RWPE1 (cell line): Measurements from ENCODE around the gene FBP1.

Source experiments
- CTCF ChIA-PET: fragments of 350-600 bp; sonication (Branson Sonifier 250); formaldehyde crosslinking; extraction: SDS; loops from one replicate; lab custom pipeline; 2021; lab: Yijun Ruan, JAX
- POLR2A ChIA-PET: fragments of 400-600 bp; formaldehyde crosslinking; extraction: SDS; loops from one replicate; lab custom pipeline; 2020; ENCODE audit warnings: antibody characterized with exemption; ENCODE audit not compliant: low non-redundant PET; lab: Yijun Ruan, JAX
- DNase-seq: peaks from one replicate; pipeline ENCODE4 v3.0.0; 2012; ENCODE audit warnings: low spot score
- H3K27ac ChIP-seq: fragments of 450-650 bp; 2 replicates; pipeline ENCODE4 v1.5.1; 2017
- TF ChIP-seq, protein P1 (sequence below): fragments of 450-650 bp; conservative IDR thresholded peaks from 2 replicates; pipeline ENCODE4 v1.5.1; 2017; ENCODE audit warnings: low read depth, mild to moderate bottlenecking

FBP1 gene

GRCh38 chr9:94606646-94607422 is 32.5 kb downstream of the FBP1 start:
- ChIA-PET POLR2A (no interaction called here), CTCF (interaction anchor here (0.9 kb wide), 1 partner anchor 52 kb away, joined by 4 read pairs; the partner anchor contains the start of gene PCAT7)
- TF ChIP-seq, protein P1, sequence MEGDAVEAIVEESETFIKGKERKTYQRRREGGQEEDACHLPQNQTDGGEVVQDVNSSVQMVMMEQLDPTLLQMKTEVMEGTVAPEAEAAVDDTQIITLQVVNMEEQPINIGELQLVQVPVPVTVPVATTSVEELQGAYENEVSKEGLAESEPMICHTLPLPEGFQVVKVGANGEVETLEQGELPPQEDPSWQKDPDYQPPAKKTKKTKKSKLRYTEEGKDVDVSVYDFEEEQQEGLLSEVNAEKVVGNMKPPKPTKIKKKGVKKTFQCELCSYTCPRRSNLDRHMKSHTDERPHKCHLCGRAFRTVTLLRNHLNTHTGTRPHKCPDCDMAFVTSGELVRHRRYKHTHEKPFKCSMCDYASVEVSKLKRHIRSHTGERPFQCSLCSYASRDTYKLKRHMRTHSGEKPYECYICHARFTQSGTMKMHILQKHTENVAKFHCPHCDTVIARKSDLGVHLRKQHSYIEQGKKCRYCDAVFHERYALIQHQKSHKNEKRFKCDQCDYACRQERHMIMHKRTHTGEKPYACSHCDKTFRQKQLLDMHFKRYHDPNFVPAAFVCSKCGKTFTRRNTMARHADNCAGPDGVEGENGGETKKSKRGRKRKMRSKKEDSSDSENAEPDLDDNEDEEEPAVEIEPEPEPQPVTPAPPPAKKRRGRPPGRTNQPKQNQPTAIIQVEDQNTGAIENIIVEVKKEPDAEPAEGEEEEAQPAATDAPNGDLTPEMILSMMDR = no peak
- no peak overlapping the region for H3K27ac ChIP-seq
- DNase-seq = no peak

GRCh38 chr9:94603259-94604160 is 35.8 kb downstream of the FBP1 start:
- POLR2A ChIA-PET = no interaction called here
- CTCF ChIA-PET = interaction anchor here (0.6 to 1.2 kb wide), 4 partner anchors 38 to 52 kb away, joined by 3 to 8 read pairs (median 3); partner anchors contain the start of gene PCAT7
- DNase-seq = peak; percentile 96
- TF ChIP-seq, protein P1 = peak; percentile 88
- H3K27ac ChIP-seq = no peak overlapping the region

DNA sequence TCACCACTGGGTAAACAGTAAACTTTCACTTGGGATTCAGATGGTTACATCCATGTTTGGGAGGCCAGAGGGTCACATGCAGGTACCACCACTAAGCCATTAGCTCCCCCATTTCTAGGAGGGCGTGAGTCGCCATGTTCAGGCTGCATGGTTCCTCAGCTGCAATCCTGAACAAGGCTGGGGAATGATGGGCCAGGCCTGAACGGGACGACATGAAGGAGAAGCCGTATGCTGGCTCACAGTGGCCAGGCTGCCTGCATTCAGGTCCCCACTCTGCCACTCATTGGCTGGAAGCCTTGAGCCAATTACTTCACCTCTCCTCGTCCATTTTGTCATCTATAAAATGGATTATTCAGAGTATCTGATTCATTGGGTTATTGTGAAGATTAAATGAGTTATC is 36.7 kb downstream of the FBP1 start:
- ChIA-PET CTCF (interaction anchor here (1.3 kb wide), 1 partner anchor 48 kb away, joined by 3 read pairs; the partner anchor contains the start of gene PCAT7), POLR2A (no interaction called here)
- no peak for DNase-seq
- TF ChIP-seq, protein P1 = no peak
- no peak overlapping the region for H3K27ac ChIP-seq

- CTCF ChIA-PET = interaction anchor here (0.6 to 0.9 kb wide), 3 partner anchors 47 to 795 kb away, joined by 3 to 4 read pairs (median 4); no protein-coding TSS in a partner anchor
- POLR2A ChIA-PET = no interaction called here
- no peak for DNase-seq
- H3K27ac ChIP-seq = no peak overlapping the region
- TF ChIP-seq, protein P1 = no peak
Observed at GRCh38 chr9:94600715-94601114, 38.6 kb downstream of the FBP1 start.

- H3K27ac ChIP-seq = no peak overlapping the region
- DNase-seq = no peak
- ChIA-PET POLR2A (no interaction called here), CTCF (interaction anchor here (0.6 to 0.9 kb wide), 2 partner anchors 46 to 181 kb away, joined by 3 to 4 read pairs; no protein-coding TSS in a partner anchor)
- TF ChIP-seq, protein P1 = no peak
Observed at GRCh38 chr9:94600258-94600657, 39.1 kb downstream of the FBP1 start.

- ChIA-PET CTCF (no interaction called here), POLR2A (no interaction called here)
- no peak overlapping the region for H3K27ac ChIP-seq
- no peak for DNase-seq
- TF ChIP-seq, protein P1 = no peak
Observed at GRCh38 chr9:94599102-94599501, 40.2 kb downstream of the FBP1 start.
